Breast epithelium (tissue), 4 donors: ENCODE results near the gene TMEM178B. TPM values are rescaled to one million over a fixed set of nuclear protein-coding genes. Genes with fewer than 3 reads are reported as not detected.
"Not testable (repeated sequence)": the region's sequence is repeated elsewhere in the genome, so short reads cannot be mapped to it uniquely, and the experiment has no call there.

Experiments used
- DNase-seq, 2 donors: peaks; one replicate each; pipeline ENCODE4 v3.0.0-alpha.2; 2019; ENCODE audit warnings: low spot score in 2 of 2
- H3K27ac ChIP-seq, 2 donors: fragments of 200-600 bp; sonication (generic) in 1 of 2; one replicate each; pipeline ENCODE4 v1.5.1; 2016 to 2019; ENCODE audit warnings: mild to moderate bottlenecking in 1 of 2
- H3K27me3 ChIP-seq, 2 donors: fragments of 200-600 bp; sonication (generic) in 1 of 2; one replicate each; pipeline versions ENCODE4 v1.5.1 to v1.6.0; 2017 to 2019; ENCODE audit warnings: control low read depth in 1 of 2, mild to moderate bottlenecking in 1 of 2
- H3K36me3 ChIP-seq: fragments of 200-600 bp; one replicate; pipeline ENCODE4 v1.5.1; 2019
- H3K4me1 ChIP-seq, 2 donors: fragments of 200-600 bp; sonication (generic); one replicate each; pipeline ENCODE4 v1.5.1; 2016 to 2019; ENCODE audit warnings: control low read depth in 1 of 2
- H3K4me3 ChIP-seq, 3 donors: fragments of 200-600 bp; sonication (generic); 1 replicate in 2 of 3; 2 replicates in 1 of 3; pipeline ENCODE4 v1.5.1; 2016 to 2019; ENCODE audit warnings: mild to moderate bottlenecking in 3 of 3, moderate library complexity in 2 of 3
- H3K9me3 ChIP-seq, 2 donors: fragments of 200-600 bp; sonication (generic) in 1 of 2; one replicate each; pipeline ENCODE4 v1.5.1; 2016 to 2019; ENCODE audit warnings: control low read depth in 1 of 2
- POLR2A ChIP-seq: fragments of 450-650 bp; IDR thresholded peaks from one replicate; pipeline ENCODE4 v1.6.1; 2016; ENCODE audit warnings: antibody characterized with exemption, mild to moderate bottlenecking, moderate library complexity
- POLR2AphosphoS5 ChIP-seq, 3 donors: sonication (generic); formaldehyde crosslinking; IDR thresholded peaks; one replicate each; pipeline ENCODE4 v1.6.1; 2017; ENCODE audit warnings: antibody characterized with exemption in 3 of 3
- intact Hi-C: fragments of 100-400 bp; cut with DNase I; formaldehyde crosslinking; loops from one replicate; pipeline ENCODE4 v1.15.1; 2023; ENCODE audit warnings: low total_unique reads
- total RNA-seq, 3 donors: library from RNA; depleted of rRNA; stranded (reverse); fragments of >200 nt; gene quantifications; one replicate each; pipeline ENCODE4 v1.1.0, GENCODE V29; 2016
- TF ChIP-seq, protein P1 (sequence below), 3 donors: fragments of 450-650 bp; IDR thresholded peaks; one replicate each; pipeline ENCODE4 v1.5.1; 2016 to 2017; ENCODE audit warnings: antibody characterized with exemption in 3 of 3, mild to moderate bottlenecking in 3 of 3, moderate library complexity in 3 of 3

TMEM178B gene
- total RNA-seq, 3 donors from 2014 or later = 0.33 to 0.88 (median 0.64) TPM

GRCh38 chr7:141053626-141054025 lies 20.2 kb upstream of the TMEM178B start:
- intact Hi-C loops = no loop called here
- no peak overlapping the region for H3K27ac ChIP-seq
- no peak for DNase-seq
- no peaks in the 10 kb centered on the region for H3K36me3 ChIP-seq
- no peaks in the 10 kb centered on the region for H3K4me1 ChIP-seq
- H3K4me3 ChIP-seq = no peak overlapping the region
- peaks cover 0 to 10% of the 10 kb centered on the region in 2 donors for H3K9me3 ChIP-seq
- TF ChIP-seq, protein P1, sequence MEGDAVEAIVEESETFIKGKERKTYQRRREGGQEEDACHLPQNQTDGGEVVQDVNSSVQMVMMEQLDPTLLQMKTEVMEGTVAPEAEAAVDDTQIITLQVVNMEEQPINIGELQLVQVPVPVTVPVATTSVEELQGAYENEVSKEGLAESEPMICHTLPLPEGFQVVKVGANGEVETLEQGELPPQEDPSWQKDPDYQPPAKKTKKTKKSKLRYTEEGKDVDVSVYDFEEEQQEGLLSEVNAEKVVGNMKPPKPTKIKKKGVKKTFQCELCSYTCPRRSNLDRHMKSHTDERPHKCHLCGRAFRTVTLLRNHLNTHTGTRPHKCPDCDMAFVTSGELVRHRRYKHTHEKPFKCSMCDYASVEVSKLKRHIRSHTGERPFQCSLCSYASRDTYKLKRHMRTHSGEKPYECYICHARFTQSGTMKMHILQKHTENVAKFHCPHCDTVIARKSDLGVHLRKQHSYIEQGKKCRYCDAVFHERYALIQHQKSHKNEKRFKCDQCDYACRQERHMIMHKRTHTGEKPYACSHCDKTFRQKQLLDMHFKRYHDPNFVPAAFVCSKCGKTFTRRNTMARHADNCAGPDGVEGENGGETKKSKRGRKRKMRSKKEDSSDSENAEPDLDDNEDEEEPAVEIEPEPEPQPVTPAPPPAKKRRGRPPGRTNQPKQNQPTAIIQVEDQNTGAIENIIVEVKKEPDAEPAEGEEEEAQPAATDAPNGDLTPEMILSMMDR (IDR thresholded peaks at IDR 0.05) = no peak
- no peak for TF ChIP-seq POLR2AphosphoS5 (IDR thresholded peaks at IDR 0.05)
- TF ChIP-seq POLR2A = no peak
- no peaks in the 10 kb centered on the region for H3K27me3 ChIP-seq

DNA sequence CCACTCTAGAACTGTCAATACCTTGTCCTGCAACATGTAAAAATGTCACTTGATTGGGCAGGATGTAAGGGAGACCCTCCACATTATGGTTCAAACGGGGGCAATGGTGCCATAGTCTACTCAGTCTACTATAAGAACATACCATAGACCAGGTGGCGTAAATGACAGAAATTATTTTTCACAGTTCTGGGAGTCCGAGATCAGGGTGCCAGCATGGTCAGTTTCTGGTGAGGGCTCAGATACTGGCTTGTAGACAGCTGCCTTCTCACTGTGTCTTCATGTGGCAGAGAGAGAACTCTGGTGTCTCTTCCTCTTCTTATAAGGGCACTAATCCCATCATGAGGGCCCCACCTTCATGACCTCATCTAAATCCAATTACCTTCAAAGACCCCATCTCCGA lies 18.7 kb upstream of the TMEM178B start:
- intact Hi-C loops = no loop called here
- Histone ChIP-seq H3K4me1 (no peaks in the 10 kb centered on the region), H3K27ac (no peak overlapping the region), H3K36me3 (no peaks in the 10 kb centered on the region), H3K9me3 (peaks cover 0 to 10% of the 10 kb centered on the region in 2 donors), H3K27me3 (no peaks in the 10 kb centered on the region), H3K4me3 (no peak overlapping the region)
- TF ChIP-seq, protein P1 (IDR thresholded peaks at IDR 0.05) = no peak
- TF ChIP-seq POLR2A = no peak
- TF ChIP-seq POLR2AphosphoS5 (IDR thresholded peaks at IDR 0.05) = no peak
- no peak for DNase-seq

GRCh38 chr7:141057788-141058187 lies 16.1 kb upstream of the TMEM178B start:
- H3K4me3 ChIP-seq = no peak overlapping the region
- H3K9me3 ChIP-seq = peaks cover 0 to 10% of the 10 kb centered on the region in 2 donors
- H3K27ac ChIP-seq = no peak overlapping the region
- no peaks in the 10 kb centered on the region for H3K27me3 ChIP-seq
- no peaks in the 10 kb centered on the region for H3K36me3 ChIP-seq
- no peaks in the 10 kb centered on the region for H3K4me1 ChIP-seq
- TF ChIP-seq POLR2AphosphoS5 (IDR thresholded peaks at IDR 0.05) = no peak
- TF ChIP-seq, protein P1 (IDR thresholded peaks at IDR 0.05) = no peak
- TF ChIP-seq POLR2A = no peak
- no peak for DNase-seq
- intact Hi-C loops = no loop called here

- H3K4me3 ChIP-seq, H3K9me3 ChIP-seq, intact Hi-C loops, H3K27me3 ChIP-seq, H3K27ac ChIP-seq, H3K36me3 ChIP-seq, DNase-seq, H3K4me1 ChIP-seq: not testable (repeated sequence)
These were observed 6.0 kb upstream of the TMEM178B start for GRCh38 chr7:141067856-141068255.

DNA sequence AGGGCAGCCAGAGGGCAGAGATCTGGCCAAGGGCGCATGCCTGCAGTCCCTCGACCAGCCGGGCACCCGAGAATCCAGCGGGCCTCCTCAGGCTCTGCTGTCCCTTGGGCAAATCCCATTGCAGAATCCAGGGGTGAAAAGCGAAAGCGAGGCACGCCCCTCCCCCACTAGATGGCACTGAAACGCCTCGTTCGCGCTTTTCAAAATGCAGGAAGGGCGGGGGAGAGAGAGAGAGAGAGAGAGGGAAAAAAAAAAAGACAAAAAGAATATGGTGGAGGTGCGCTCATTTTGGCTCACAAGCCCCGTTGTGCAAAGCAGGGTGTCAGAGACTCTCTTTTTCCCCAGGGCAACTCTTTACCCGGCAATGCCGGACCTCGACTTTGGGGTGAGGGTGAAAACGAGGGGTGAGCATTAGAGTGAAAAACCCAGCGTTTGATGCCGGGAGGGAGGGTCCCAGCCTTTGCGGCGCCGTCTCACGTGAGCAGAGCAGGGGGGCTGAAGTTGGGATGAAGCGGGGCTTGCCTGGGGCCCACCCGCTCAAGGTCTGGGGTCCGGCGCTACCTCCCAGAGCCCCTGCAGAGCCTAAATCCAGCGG lies 2.5 kb upstream of the TMEM178B start:
- intact Hi-C loops = no loop called here
- TF ChIP-seq POLR2A (no peak), POLR2AphosphoS5 (IDR thresholded peaks at IDR 0.05) (no peak)
- TF ChIP-seq, protein P1 (IDR thresholded peaks at IDR 0.05) = no peak
- Histone ChIP-seq H3K27ac (no peak overlapping the region), H3K4me1 (peaks cover 0 to 4% of the 10 kb centered on the region in 2 donors), H3K27me3 (peaks cover 0 to 10% of the 10 kb centered on the region in 2 donors), H3K9me3 (no peaks in the 10 kb centered on the region), H3K36me3 (no peaks in the 10 kb centered on the region), H3K4me3 (peak overlapping the region; percentile 54 to 74 (median 57))
- no peak for DNase-seq
